HG03439 (cell line): ENCODE measurements around the gene ANKRD13D.

Source experiments
- ATAC-seq: cut with Tn5 transposase; IDR thresholded peaks from one replicate; pipeline ENCODE4 v1.9.1; 2021; ENCODE audit warnings: mild to moderate bottlenecking, moderate library complexity; ENCODE audit not compliant: unreplicated experiment

ANKRD13D gene

DNA sequence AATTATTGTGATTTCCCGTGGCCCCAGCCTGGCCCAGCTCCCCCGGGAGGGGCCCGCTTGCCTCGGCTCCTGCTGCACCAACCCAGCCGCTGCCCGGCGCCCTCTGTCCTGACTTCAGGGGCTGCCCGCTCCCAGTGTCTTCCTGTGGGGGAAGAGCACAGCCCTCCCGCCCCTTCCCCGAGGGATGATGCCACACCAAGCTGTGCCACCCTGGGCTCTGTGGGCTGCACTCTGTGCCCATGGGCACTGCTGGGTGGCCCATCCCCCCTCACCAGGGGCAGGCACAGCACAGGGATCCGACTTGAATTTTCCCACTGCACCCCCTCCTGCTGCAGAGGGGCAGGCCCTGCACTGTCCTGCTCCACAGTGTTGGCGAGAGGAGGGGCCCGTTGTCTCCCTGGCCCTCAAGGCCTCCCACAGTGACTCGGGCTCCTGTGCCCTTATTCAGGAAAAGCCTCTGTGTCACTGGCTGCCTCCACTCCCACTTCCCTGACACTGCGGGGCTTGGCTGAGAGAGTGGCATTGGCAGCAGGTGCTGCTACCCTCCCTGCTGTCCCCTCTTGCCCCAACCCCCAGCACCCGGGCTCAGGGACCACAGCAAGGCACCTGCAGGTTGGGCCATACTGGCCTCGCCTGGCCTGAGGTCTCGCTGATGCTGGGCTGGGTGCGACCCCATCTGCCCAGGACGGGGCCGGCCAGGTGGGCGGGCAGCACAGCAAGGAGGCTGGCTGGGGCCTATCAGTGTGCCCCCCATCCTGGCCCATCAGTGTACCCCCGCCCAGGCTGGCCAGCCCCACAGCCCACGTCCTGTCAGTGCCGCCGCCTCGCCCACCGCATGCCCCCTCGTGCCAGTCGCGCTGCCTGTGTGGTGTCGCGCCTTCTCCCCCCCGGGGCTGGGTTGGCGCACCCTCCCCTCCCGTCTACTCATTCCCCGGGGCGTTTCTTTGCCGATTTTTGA is 3.3 kb upstream of the ANKRD13D start:
- ATAC-seq, result no peak

DNA sequence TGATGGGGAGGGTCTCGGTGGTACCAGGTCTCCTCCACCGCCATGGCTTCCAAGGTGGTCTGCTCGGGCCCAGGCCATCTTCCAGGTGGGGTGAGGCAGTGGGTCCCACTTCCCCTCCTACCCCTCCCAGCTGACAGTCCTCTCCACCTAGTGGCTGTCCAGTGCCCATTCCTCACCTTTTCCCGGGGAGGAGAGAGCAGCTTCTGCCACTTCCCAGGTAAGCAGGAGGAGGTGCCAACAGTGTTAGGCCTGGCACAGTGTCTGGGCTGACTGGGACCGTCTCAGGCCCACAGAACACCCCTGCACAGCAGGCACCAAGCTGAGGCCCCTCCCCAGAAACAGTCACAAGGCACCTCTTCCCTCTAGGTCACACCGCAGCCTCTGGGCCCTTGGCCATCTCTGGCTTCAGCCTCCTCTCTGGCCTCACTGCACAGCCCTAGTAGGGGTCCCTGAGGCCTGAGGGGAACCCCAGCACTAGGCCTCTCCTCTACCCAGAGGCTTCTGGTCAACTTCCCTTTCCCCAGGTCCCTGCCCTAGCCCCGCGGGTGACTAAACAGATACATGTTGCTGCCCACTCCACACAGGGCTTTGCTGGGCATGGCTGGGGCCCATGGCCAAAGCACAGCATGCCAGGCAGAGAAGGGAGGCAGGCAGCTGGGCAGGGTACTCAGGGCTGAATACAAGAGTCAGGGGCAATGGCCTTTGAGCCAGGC is 2.3 kb upstream of the ANKRD13D start:
- no peak for ATAC-seq

DNA sequence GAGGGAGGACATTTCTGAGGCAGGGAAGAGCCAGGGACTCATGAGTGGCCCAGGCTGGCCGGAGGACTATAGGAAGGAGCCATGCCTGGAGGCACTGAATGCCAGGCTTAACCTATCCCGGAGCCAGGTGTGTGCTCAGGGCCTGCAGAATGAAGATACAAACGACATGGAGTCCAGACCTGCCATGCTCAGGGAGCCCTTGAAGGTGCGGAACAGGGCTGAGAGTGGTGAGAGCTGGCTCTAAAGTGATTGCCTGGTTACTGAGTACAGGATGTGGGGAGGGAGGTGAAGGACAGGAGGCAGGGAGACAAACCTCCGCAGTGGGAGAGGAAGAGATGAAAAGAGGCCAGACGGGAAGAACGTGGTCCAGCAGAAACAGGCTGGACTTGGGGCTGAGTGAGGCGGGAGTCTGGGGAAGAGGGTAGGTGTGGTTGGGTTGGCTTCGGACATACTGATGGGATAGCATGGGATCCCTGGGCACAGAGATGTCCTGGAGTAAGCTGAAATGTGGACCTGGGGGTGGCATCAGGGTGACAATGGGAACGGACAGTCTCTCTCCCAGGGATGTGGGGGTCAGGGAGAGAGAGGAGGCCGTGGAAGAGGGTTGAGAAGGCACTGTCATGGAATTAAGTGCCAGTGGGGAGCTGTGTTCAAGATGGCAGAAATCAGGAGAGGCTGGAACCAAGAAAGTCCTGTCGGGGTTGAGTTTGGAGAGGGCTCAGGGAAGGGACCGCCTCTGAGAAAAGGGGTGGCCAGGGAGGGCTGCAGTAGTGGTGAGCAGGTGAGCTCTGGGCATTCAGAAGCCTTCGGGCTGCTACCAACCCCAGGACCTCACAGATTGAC is 1.5 kb upstream of the ANKRD13D start:
- ATAC-seq, result no peak

DNA sequence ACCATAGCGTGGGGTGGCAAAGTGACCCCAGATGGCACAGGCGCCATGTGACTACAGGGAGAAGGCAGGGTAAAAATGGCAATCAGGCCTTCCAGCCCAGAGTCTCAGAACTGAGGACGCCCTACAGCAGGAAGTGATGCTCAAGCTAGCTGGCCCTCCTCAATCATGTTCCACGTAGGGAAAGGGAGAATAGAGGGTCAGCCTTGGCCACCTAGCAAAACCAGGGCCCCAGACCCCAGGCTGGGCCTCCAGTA is 978 bp upstream of the ANKRD13D start:
- no peak for ATAC-seq

DNA sequence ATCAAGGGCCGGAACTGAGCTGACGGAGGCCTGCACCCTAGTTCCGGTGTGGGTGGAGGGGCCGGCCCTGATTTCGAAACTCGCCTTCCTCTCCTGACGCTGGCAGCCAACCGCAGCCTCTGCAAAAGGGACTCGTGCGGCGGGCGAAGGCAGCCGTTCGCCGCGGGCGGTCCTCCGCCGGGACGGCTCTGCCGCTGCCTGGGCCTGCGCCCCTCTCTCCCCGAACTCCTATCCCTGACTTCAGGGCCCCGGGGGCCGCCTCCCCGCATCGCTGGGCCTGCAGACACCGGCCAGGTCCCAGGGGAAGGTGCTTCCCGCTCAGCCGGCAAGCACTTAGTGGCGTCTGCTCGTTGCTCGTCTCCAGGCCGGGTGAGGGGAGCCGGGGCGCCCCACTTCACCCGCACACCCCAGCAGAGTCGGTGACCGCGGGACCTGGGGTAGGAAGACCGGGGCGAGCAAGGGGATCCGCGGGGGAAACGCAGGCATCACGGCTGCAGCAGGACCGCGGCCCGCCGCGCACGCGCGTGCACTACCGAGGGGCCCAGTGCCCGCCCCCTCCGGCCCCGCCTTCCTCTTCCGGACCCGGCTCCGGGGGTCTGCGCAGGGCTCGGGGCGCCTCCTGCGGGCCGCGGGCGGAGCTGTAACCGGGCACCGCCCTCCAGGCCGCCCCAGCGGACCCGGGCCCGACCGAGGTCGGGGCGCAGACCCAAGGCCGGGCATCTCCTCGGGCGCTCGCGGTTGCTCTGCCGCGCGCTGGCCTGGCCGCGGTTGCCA is 464 bp upstream of the ANKRD13D start:
- ATAC-seq, result peak; percentile 64

DNA sequence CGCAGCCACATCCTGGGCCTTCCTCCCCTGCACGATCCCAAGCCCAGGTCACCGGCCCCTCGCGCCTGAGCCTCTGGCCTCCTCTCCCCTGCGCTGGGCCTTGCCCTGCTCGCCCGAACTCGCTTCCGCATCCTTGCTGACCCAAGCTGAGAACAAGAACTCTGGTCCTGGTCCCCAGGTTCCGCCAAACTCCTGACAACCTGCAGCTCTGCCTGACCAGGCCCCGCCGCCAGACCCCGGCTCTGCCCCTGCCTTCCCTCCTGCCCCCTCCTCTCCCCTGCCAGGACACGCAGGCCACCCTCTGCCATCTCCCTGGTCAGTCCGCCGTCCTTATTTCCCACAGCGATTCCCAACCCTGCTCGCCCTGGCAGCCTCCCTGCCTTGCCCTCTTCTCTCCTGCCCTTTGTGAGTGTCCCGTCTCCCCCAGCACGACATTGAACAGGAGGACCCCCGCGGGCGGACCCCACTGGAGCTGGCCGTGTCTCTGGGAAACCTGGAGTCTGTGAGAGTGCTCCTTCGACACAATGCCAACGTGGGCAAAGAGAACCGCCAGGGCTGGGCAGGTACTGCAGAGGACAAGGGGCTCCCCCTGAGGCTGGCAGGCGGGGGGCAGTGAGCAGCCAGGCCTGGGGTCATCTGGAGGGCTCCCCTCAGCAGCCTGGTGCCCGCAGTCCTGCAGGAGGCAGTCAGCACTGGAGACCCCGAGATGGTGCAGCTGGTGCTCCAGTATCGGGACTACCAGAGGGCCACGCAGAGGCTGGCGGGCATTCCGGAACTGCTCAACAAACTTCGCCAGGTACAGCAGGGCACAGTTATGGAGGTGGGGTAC is 762 bp downstream of the ANKRD13D start:
- ATAC-seq, result no peak

DNA sequence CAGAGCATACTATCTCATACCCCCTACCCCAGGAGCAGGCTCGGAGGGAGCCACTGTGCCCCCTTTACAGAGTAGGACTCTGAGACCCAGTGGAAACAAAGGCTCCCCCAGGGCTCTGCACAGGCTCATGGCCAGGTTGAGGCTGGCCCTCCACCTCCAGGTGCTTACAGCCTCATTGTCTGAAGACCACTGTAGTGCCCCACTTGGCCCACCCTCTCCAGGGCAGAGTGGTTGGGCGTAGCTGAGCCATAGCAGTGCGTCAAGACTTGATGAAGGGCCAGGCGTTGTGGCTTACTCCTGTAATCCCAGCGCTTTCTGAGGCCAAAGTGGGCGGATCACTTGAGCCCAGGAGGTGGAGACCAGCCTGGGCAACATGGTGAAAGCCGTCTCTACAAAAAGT is 1.7 kb downstream of the ANKRD13D start:
- no peak for ATAC-seq

DNA sequence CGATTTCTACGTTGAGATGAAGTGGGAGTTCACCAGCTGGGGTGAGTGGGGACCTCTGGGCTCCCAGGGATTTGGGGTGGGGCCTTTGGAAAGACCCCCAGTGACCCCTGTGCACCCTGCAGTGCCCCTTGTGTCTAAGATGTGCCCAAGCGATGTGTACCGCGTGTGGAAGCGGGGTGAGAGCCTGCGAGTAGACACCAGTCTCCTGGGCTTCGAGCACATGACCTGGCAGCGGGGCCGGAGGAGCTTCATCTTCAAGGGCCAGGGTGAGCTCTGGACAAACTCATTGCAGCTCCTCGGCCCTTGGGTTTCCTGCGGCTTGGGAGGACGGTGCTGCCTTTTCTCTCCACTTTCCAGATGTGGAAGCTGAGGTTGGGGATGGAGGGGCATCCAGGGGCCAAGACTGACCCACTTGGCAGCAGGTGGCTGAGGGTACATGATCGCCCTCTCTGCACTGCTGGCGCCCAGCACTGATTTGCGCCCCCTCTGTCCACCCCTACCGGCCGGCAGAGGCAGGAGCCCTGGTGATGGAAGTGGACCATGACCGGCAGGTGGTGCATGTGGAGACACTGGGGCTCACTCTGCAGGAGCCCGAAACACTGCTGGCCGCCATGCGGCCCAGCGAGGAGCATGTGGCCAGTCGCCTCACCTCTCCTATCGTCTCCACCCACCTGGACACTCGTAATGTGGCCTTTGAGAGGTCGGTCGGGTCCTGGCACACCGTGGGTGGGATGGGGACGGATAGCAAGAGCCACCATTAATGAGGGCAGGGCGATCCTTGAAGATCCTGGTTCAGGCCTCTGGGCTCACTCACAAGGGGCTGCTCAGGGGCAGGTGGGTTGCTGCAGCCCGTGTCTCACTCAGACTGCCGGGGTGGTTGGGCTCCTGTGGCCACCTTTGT is 2.6 kb downstream of the ANKRD13D start:
- ATAC-seq, result no peak

DNA sequence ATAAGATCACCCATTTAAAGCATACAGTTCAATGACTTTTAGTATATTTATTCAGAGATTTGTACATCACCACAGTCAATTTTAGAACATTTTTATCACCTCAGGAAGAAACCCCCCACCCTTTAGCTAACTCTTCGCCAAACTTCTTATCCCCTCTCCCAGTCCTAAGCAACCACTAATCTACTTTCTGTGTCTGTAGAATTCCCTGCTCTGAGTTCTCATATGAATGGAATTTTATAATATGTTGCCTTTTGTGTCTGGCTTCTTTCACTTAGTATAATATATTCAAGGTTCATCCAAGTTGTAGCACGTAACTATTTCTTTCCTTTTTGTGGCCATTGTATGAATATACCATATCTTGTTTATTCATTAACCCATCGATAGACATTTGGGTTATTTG is 3.6 kb downstream of the ANKRD13D start:
- ATAC-seq, result no peak

DNA sequence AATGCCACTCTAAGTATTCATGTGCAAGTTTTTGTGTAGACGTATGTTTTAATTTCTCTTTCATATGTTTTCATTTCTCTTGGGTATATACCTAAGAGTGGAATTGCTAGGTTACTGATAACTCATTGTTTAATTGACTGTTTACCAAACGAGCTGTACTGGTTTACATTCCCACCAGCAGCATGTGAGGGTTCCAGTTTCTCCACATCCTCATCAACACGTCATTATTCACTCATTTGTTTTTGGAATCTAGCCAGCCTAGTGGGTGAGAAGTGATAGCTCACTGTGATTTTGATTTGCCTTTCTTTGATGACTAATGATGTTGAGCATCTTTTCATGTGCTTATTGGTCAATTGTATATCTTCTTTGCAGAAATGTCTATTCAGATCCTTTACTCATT is 4.0 kb downstream of the ANKRD13D start:
- no peak for ATAC-seq

DNA sequence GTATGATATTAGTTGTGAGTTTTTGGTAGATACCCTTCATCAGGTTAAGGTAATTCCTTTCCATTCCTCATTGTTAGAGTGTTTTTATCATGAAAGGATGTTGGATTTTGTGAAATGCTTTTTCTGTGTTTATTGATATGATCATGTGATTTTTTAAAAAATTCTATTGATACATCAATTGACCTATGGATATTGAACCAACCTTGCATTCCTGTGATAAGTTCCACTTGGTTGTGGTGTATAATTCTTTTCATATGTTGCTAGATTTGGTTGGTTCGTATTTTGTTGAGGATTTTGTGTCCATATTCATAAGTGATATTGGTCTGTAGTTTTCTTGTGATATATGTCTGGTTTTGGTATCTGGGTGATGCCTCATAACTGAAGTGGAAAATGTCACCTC is 6.7 kb downstream of the ANKRD13D start:
- ATAC-seq, result no peak

DNA sequence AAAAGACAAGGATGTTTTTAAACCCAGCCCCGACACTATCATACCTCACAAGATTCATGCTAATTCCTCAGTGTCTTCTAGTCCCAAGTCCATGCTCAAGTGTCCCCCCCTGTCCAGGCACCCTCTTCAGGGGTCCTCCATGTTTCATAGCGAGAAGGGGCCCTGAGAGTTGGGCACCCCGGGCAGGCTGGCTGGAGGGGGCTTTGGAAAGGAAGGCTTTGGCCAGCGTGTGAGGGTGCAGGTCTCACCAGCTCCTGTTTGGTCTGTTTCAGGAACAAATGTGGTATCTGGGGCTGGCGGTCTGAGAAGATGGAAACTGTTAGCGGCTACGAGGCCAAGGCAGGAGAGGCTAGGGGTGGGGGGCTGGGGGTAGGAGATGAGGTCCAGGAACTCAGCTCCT is 9.7 kb downstream of the ANKRD13D start:
- no peak for ATAC-seq

DNA sequence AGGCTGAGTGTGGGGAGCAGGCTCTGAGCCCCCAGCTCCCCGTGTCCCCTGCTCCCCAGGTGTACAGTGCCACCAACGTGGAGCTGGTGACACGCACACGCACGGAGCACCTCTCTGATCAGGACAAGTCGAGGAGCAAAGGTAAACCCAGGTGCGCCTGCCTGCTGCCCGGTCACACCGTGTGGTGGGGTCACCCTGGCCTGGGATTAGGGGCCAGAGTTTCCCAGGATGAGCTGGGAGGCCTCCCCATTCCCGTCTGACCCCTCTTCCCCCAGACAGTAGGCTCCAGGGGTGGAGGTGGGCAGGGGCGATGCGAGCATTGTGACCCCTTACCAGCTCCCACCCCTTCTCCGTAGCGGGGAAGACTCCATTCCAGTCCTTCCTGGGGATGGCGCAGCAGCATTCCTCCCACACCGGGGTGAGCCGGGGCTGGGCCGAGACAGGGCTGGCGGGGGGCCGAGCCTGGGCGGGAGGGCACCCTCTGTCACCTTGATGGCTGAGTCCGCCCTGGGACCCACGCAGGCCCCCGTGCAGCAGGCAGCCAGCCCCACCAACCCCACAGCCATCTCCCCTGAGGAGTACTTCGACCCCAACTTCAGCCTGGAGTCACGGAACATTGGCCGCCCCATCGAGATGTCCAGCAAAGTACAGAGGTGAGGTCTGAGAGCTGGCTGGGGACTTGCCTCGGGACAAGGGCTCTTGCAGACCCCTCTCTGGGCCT is 10.5 kb downstream of the ANKRD13D start:
- ATAC-seq, result no peak

DNA sequence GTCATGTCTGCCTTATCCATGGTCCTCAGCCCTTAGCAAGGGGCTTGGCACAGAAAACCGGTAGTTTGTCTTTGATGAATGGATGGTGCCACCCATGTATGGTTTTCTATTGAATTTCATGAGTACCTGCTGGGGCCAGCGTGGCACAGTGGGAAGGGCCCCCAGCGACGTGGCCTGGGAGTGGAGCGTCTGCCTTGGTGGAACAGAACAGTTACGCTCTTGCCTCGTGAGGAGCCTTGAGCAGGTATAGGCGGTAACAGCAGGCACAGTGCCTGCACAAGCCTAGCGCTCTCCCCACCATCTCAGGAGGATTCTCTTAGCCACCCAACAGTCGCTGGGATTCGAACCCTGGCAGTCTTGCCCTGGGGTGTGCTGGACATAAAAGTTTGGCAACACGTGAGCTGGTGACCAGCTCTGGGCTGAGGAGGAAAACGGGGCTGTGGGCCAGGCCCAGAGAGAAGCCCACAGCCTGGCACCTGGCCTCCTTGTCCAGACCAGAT is 11.2 kb downstream of the ANKRD13D start:
- no peak for ATAC-seq

DNA sequence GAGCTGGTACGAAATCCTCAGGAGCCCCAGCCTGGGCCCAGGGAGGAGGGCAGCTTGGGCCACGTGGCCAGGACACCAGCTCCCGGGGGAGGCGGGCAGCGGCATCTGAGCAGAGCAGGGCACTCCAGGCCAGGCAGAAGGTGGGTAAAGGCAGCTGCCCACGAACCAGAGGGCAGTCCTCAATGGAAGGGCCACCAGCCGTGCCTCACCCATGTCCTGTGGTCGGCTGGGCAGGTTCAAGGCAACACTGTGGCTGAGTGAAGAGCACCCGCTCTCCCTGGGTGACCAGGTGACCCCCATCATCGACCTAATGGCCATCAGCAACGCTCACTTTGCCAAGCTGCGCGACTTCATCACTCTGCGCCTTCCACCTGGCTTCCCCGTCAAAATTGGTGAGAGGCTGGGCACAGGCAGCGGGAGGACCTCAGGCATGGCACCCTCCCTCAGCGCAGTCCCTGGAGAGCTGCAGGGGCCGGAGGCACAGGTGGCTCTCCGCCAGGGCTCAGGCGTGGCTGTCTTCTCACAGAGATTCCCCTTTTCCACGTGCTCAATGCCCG is 11.7 kb downstream of the ANKRD13D start:
- ATAC-seq, result no peak

DNA sequence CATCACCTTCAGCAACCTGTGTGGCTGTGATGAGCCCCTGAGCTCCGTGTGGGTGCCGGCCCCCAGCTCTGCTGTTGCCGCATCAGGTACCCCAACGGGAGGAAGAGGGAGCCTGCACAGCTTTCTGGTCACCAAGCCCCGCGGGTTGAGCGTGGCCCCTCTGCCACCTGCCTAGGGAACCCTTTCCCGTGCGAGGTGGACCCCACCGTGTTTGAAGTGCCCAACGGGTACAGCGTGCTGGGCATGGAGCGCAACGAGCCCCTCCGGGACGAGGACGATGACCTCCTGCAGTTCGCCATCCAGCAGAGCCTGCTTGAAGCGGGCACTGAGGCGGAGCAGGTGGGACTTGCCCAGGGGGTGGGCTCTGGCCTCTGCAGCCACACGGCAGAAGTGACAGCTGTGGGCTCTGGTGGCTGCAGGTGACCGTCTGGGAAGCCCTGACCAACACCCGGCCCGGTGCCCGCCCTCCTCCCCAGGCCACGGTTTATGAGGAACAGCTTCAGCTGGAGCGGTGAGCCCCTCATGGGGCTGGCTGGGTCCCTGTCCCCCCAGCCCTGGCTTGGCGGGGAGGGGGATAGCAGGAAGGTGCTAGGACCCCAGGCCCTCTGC is 12.3 kb downstream of the ANKRD13D start:
- ATAC-seq, result no peak

DNA sequence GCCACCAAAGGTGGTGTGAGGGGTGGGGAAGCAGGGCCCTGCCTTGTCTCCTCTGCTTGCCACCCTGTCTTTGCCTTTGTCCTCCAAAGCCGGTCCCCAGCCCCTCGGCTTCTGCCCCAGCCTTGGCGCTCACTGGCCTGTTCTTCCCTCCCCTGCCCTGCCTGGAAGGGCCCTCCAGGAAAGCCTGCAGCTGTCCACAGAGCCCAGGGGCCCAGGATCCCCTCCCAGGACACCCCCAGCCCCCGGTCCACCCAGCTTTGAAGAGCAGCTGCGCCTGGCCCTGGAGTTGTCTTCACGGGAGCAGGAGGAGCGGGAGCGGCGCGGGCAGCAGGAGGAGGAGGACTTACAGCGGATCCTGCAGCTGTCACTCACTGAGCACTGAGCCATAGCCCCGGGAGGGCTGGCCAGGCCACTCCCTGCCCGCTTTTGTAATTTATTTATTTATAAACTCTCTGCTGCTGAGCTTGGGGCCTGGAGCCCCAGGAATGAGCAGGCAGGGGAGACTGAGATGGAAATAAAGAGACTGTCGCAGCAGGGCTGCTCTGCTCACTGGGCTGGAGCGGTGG is 12.9 kb downstream of the ANKRD13D start:
- no peak for ATAC-seq
